OCI-LY7 (cell line): ENCODE measurements around the gene CFAP70.

Source experiments
- CTCF ChIP-seq: fragments of 200-600 bp; sonication (generic); conservative IDR thresholded peaks from 2 replicates; pipeline ENCODE4 v1.5.1; 2014; ENCODE audit warnings: mild to moderate bottlenecking, antibody characterized with exemption, low read length, moderate library complexity, mixed read lengths
- EZH2phosphoT487 ChIP-seq: fragments of 200-600 bp; sonication (generic); IDR thresholded peaks from 2 replicates; pipeline ENCODE4 v1.6.1; 2018; ENCODE audit warnings: low read depth, borderline replicate concordance, mild to moderate bottlenecking, mixed run types, antibody characterized with exemption, low read length, moderate library complexity, mixed read lengths

GRCh38 chr10:73338801-73339368, 19.8 kb downstream of the CFAP70 start:
- TF ChIP-seq CTCF = no peak
- no peak for TF ChIP-seq EZH2phosphoT487
